Measurements from ENCODE around the gene DMRTC2.

DMRTC2 gene

DNA sequence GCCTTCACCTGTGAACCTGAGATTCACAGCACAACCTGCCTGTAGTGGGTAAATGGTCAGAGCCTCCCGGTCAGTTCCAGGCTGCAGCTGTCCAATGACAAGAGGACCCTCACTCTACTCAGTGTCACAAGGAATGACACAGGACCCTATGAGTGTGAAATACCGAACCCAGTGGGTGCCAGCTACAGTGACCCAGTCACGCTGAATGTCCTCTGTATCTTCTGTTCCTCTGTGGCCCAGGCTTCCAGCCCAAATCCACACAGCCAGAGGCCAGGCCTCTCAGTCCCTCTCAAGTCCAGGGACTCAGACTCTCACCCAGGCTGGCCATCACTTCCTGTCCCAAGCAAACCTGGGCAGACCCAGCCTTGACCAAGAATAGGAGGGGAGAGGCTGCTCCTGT is 37.7 kb upstream of the DMRTC2 start:
- no peak for TF ChIP-seq ZFX (IDR thresholded peaks at IDR 0.05; ENCODE audit: borderline replicate concordance)
- TF ChIP-seq, protein P1, sequence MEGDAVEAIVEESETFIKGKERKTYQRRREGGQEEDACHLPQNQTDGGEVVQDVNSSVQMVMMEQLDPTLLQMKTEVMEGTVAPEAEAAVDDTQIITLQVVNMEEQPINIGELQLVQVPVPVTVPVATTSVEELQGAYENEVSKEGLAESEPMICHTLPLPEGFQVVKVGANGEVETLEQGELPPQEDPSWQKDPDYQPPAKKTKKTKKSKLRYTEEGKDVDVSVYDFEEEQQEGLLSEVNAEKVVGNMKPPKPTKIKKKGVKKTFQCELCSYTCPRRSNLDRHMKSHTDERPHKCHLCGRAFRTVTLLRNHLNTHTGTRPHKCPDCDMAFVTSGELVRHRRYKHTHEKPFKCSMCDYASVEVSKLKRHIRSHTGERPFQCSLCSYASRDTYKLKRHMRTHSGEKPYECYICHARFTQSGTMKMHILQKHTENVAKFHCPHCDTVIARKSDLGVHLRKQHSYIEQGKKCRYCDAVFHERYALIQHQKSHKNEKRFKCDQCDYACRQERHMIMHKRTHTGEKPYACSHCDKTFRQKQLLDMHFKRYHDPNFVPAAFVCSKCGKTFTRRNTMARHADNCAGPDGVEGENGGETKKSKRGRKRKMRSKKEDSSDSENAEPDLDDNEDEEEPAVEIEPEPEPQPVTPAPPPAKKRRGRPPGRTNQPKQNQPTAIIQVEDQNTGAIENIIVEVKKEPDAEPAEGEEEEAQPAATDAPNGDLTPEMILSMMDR (IDR thresholded peaks at IDR 0.05), result no peak
- no peak overlapping the region for H3K27ac ChIP-seq

DNA sequence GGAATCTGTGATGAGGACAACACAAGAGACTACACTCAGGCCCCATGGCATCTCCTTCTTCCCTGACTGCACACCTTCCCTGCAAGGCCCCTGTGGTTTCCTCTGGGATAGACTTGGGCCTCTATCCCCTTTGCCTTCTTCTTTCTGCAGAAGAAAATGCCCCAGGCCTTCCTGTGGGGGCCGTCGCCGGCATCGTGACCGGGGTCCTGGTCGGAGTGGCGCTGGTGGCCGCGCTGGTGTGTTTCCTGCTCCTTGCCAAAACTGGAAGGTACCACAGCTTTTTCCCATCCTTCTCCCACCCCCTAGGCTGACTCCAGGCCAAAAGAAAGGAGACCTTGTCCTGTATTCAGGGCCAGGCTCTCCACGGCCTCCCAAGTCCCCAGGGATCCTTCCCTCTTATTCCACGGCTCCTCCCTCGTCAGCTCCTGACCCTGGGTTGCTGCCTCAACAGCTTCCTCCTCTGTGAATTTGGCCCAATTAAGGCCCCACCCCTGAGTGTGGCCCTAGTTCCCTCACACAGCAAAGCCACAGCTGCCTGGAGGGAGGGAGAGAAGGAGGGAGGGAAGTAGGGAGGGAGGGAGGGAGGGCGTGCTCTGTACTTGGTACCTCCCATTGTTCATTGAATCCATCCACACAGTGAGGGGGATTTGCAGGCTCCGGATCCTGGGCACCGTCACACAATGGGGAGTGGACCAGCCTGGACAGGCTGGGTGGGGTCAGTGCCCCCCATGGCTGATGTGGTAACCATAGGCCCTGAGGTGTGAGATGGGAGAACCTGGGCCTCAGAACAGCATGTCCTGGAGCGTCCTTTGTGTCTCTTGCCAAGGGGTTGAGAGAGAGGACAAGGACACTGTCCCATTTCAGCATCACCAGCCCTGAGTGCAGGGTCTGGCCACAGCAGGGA is 35.9 kb upstream of the DMRTC2 start:
- TF ChIP-seq ZFX (IDR thresholded peaks at IDR 0.05; ENCODE audit: borderline replicate concordance), result no peak
- TF ChIP-seq, protein P1 (IDR thresholded peaks at IDR 0.05), result no peak

DNA sequence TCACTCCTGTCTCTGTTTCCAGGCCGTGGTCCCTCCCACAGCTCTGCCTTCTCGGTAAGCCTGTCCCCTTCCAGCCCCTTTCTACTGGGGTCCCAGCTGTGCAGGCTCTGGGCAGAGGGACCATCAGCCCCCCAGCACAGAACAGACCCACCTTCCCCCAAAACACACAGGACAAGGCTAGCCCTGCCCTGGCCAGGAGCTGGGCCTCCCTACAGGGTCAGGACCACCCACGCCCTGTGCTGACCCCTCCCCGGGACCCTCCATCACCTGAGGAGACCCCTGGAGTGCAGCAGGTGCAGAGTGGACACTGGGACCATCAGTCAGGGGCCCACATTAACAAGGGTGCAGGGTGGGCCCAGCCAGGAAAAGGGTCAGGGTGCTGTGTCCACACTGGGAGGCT is 34.5 kb upstream of the DMRTC2 start:
- no peak for TF ChIP-seq ZFX (IDR thresholded peaks at IDR 0.05; ENCODE audit: borderline replicate concordance)
- TF ChIP-seq, protein P1 (IDR thresholded peaks at IDR 0.05), result no peak

More for the DNA sequence above, 35.9 kb upstream of the DMRTC2 start:
- no peak overlapping the region for H3K27ac ChIP-seq

DNA sequence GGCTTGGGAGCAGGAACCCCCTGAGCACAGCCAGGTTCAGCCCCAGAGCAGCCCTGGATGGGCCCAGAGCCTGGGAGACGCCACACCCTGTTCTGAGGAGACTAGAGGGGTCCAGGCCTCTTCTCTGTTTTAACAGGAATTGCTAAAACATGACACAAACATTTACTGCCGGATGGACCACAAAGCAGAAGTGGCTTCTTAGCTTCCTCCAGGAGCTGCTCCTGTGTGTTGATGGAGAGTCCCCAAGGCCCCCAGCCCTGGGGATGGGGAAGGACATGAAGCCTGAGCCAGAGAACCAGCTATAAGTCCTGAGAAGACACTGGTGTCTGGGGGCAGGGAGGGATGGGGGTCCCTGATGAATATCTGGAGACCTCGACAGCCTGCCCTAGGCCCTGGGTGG is 33.8 kb upstream of the DMRTC2 start:
- no peak overlapping the region for H3K27ac ChIP-seq
- TF ChIP-seq, protein P1 (IDR thresholded peaks at IDR 0.05), result no peak
- no peak for TF ChIP-seq ZFX (IDR thresholded peaks at IDR 0.05; ENCODE audit: borderline replicate concordance)

More for the DNA sequence above, 34.5 kb upstream of the DMRTC2 start:
- no peak overlapping the region for H3K27ac ChIP-seq

DNA sequence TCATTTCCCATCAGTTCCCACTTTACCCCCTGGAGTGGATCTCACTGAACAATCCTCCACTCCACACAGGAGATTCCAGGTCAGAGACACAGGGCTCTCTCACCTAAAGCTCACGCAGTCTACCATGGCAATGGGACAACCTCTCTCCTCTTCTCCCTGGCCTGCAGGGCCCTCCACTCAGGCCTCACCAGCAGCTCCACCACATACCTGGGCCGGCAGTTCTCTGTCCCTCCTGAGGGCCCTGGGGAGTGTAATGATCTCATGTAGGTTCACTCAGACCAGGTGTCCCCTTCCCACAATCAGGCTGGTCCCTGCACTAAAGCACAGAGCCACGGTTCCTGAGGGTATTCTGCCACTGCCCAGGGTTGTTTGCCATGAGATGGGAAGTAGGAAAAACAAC is 32.9 kb upstream of the DMRTC2 start:
- no peak overlapping the region for H3K27ac ChIP-seq
- no peak for TF ChIP-seq ZFX (IDR thresholded peaks at IDR 0.05; ENCODE audit: borderline replicate concordance)
- TF ChIP-seq, protein P1 (IDR thresholded peaks at IDR 0.05), result no peak

DNA sequence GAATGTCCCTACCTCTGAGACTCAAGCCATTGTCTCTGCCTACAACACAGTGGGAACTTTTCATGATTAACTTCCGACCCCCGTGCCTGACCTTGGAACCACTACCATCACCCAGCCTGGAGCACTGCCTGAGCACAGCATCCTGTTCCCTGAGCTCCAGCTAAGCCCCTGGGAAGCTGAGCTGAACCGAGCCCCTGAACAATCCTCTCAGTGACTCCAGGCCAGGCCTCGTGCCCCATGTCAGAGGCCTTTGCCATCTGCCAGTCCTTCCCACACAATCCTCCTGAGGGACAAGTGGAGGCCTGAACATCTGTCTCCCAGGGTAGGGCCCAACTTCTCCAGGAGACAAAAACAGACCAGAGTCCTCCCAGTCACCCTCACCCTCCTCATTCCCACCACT is 30.9 kb upstream of the DMRTC2 start:
- TF ChIP-seq, protein P1 (IDR thresholded peaks at IDR 0.05), result no peak
- TF ChIP-seq ZFX (IDR thresholded peaks at IDR 0.05; ENCODE audit: borderline replicate concordance), result no peak
- no peak overlapping the region for H3K27ac ChIP-seq

DNA sequence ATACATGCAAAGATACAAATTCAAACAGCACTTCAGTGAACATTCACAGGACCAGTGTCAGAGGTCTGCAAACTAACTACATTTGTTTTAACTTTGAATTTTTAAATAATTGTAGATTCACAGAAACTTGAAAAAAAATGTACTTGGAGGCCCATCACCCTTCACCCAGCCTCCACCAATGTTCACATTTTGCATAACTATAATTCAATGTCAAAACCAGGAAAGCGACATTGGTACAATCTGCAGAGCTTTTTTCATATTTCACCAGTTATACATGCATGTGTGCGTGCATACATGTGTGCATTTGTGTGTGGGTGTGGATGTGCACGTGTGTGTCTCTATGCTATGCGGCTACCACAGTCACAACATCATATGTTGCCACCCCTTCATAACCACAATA is 29.5 kb upstream of the DMRTC2 start:
- H3K27ac ChIP-seq, result no peak overlapping the region
- no peak for TF ChIP-seq ZFX (IDR thresholded peaks at IDR 0.05; ENCODE audit: borderline replicate concordance)
- TF ChIP-seq, protein P1 (IDR thresholded peaks at IDR 0.05), result no peak

Measured in 22Rv1 (cell line).